NCI-H510A (cell line): ENCODE measurements around the gene SEL1L.
"Not testable (repeated sequence)": the region's sequence is repeated elsewhere in the genome, so short reads cannot be mapped to it uniquely, and the experiment has no call there.

ENCODE experiments used
- DNase-seq: peaks from one replicate; lab custom pipeline; 2025; lab: John Stamatoyannopoulos, UW

Gene SEL1L

DNA sequence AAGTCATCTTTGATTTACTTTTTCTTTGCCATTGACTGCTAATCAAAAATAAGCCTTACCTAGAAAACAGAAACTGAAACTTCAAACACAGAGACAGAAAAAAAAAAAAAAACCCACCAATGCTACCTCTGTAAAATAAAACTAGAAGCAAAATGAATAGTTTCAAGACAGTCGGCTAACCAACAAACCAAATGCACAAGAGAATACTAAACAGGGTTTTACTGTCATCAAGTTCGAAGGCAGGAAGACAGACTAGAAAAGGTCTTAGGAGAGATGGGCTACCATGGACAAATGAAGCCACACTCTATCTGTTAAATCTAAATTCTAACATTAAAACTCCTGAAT is 59.5 kb downstream of the SEL1L start:
- no peak for DNase-seq

DNA sequence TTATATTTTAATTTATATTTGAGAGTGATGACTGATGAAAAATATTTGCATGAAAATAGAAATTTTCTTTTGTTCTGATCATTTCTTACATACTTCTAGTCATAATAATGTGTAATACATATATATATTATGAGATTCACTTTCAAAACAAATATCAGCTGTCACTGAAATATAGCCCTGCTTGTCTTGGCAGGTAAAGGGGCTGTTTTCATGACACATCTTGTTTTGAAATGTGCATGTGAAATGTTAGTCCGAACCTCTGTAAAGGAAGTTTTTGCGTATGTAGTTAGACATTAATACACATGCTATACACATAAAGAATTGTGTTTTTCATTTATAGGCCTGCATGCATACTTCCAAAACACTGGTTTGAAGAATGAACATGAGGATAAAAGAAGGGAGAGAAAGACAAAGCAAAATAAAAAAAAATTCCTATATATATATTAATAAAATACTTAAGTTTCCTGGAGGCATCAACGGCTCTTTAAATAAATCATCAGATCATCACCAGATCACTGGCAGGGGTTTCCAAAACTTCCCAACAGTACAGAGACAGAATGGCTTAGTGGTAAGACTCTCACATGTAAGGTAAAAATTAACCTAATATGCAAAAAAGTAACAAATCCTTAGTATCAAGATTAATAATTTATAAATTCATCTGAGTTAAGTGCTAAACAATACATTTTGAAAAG is 60.1 kb downstream of the SEL1L start:
- no peak for DNase-seq

DNA sequence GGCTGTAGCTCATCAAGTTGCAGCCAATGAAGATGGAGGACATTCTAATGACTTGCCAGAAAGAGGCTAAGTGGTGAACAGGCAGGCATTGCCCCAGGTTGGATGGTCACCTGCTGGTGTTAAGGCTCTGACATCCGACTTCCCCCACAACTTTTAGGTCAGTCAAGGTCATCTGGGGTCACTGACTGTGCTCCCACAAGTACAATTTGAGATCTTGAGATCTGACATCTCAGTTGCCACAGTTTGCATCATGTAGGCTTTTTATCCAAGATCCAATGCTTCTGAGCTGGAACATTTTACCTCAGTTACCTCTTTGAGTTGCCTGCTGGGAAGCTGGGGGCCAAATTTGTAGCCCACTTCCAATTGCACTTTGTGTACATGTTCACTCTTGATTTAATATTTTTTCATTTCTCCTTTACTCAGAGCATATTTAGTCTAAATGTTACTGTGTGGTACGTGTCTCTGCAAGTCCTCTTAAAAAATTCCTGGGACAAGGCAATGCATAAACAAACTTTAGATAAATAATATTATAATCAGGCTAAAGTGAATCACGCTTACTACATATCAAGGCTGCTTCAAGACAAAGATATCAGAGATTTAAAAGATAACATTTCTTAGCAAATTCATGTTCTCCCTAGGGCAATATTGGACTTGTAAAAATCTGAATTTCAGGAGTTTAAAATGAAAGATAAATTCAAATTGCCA is 61.4 kb downstream of the SEL1L start:
- DNase-seq, result no peak

DNA sequence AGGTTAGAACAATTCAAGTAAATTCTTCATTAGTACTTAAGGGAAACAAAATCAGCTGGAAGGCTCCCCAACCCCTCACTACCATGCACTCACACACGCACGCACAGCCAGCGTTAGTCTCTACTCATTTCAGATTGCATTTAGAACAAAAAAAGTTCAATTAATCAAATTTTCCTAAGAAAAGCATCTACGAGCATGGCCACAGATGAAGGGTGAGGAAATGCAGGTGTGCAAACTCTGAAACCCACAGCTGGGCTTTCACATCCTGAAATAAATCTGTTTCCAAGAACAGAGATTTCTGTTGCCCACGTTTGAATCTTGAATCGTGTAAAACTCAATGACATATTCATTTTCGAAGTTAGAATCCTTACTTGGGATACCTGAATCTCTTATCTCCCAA is 62.6 kb downstream of the SEL1L start:
- no peak for DNase-seq

DNA sequence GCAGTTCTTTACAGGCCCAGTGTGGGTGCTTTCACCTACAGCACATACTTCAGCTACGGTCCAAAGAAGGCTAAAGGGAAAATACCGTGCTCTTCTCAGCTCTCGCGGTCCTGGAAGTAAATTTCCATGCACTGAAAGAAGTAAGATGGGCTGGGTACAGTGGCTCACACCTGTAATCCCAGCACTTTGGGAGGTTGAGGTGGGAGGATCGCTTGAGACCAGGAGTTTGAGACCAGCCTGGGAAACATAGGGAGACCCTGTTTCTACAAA is 63.2 kb downstream of the SEL1L start:
- DNase-seq, result not testable (repeated sequence)

DNA sequence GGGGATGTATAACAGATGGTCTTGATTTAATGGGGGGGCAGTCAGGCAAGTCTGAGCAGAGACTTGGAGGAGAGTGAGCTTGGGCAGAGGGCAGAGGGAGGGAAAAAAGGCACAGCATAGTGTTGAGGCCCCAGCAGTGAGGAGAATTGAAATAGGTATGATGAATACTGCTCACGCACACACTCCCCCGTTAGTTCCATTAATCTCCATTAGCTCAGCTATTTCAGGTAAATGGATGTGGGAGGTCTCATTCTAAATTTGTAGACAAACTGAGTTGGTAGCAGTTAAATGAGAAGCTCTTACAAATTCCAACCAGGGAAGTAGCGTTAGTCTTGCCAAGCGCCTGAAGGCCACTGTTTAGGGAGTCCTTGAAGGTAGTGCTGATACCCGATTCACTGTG is 66.8 kb downstream of the SEL1L start:
- DNase-seq, result no peak

DNA sequence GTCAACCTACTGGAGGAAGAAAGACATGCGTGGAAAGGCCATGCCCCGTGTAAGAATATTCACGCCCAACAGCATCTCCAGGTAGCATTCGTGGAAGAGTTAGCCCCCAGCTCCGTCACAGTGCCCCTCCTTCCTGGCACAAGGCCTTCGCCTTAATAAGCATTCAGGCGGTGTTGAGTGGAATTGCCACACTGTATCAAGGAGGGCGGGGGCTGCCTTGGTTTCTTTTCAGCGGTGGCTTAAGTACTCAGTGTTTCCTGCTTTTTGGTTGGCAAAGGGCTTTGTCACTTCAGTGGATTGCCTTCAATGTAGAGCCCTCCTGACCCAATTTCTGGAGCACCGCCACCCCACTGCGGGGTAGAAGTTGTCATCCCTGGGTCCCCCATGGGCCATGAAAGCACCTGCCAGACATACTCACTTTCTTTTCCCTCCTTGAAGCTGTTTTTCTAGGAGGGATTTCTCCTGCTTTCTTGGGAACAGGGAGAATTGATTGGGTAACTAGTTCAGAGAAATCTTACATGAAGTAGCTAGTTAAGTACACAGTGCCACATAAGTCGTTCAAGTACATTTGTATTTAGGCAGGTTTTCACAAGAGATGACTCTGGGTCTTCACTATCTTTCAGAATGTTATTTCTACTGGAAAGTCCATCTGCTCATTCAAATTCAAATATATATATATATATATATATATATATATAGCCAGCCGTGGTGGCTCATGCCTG is 68.0 kb downstream of the SEL1L start:
- no peak for DNase-seq

DNA sequence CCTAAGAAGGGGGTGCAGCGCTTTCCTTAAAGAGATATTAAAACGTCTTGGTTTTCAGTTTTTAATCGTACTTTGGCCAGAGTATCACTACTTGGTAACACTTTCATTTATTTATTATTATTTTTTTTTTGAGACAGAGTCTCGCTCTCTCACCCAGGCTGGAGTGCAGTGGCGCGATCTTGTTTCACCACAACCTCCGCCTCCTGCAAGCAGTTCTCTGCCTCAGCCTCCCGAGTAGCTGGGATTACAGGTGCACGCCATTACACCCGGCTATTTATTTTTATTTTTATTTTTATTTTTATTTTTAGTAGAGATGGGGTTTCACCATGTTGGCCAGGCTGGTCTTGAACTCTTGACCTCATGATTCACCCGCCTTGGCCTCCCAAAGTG is 68.7 kb downstream of the SEL1L start:
- not testable (repeated sequence) for DNase-seq

DNA sequence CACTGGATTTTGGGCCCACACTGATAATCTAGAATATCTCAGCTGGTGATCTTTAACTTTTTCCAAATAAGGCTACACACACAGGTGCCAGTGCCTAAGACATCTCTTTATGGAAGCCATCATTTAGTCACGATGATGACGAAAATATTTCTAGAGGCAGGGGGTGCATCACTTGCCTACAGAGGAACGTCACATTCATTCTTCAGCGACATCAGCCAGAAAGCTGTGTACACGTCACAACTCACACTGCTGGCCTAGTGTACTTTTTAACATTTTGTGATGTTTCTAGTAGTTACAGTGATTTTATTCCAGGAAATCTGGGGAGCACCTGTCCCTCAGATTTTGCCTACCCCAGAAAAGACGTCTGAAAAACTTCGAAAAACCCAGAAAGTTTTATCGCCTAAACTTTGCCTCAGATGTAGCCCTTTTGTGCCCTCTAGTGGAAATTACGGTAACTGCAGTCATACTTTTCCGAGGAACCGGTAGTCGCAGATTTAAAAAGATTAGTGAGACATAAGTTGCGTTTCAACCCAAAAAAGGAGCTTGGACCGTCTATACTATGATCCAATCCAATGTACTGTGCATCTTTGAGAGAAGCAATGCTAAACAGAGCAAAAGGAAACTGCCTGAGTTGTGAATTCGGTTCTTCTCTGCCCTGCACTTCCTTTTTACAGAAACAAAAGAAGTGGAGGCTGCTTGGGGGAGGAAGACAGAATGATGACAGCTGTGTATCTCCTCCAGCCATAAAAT is 69.2 kb downstream of the SEL1L start:
- DNase-seq, result no peak

DNA sequence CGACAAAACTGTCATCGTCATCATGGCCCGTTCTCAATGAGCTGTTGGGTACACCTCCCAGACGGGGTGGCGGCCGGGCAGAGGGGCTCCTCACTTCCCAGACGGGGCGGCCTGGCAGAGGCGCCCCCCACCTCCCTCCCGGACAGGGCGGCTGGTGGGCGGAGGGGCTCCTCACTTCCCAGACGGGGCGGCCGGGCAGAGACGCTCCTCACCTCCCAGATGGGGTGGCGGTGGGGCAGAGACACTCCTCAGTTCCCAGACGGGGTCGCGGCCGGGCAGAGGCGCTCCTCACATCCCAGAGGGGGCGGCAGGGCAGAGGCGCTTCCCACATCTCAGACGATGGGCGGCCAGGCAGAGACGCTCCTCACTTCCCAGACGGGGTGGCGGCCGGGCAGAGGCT is 71.3 kb downstream of the SEL1L start:
- not testable (repeated sequence) for DNase-seq

DNA sequence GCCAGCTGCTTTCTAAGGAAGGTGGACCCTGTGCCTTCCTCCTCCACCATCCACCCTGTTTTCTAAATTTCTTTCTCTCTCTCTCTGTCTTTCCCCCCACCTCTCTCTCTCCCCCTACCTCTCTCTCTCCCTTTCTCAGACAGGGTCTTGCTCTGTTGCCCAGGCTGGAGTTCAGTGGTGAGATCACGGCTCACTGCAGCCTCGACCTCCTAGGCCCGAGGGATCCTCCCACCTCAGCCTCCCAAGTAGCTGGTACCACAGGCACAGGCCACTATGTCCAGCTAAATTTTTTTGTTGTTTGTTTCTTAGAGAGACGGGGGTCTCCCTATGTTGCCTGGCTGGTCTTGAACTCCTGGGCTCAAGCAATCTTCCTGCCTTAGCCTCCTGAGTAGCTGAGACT is 73.7 kb downstream of the SEL1L start:
- no peak for DNase-seq

DNA sequence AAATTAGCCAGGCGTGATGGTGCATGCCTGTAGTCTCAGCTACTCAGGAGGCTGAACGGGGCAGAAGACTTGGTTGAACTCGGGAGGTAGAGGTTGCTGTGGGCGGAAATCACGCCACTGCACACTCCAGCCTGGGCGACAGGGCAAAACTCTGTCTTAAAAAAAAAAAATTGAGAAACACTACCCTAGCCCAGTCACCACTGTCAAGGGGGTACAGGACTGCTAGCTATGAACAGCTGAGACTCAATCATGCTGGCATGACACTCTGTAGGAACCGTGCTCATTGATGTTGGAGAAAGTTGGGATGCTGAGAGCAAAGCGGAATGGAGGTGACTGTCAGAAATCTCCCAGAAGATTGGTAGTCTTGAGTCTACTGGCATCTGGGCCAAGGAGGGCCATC is 75.3 kb downstream of the SEL1L start:
- DNase-seq, result no peak

DNA sequence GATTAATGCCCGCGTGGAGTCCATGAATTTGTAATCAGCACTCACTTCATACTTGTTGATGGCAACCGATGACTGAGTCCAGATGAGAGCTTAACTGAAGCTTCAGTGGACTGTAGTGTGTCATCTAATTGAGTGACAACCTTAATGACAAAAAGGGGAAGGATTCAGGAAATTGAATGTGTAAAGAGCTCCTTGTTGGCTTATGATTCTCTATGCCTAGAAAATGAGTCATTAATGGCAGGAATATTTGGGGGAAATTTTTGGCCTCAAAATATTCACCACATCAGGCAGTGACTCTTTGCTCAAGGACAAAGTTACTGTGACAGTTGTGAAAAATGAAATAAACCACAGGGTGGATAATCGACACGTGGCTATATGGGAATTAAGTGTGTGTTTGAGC is 78.3 kb downstream of the SEL1L start:
- no peak for DNase-seq

DNA sequence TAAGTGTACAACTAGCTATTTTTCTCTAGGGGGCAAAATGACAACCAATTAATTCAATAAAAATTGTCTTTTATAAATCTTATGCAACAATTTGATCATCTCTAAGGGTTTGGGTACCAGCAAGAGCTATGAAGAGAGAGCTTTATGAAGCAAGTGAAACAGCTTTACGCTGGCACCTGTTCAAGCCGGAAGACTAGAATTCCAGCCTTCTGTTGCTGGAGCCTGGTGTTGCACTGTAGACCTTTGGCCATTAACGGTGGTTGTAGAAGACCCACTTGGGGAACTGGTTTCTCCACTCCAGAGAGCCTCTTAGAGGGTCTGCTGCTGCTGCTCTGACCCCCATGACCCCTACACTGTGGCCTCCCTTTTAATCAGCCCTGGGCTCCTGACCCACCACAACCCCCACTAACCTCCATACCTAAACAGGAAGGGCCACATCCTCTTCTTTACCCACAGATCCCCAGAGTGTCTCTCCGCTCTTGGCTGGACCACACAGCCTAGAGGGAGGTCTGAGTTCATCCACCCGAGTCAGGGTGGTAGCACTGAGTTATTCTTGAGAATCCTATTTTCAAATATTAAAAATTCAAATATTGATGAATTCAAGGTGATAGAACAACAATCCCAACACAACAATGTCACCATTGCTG is 79.0 kb downstream of the SEL1L start:
- DNase-seq, result no peak

DNA sequence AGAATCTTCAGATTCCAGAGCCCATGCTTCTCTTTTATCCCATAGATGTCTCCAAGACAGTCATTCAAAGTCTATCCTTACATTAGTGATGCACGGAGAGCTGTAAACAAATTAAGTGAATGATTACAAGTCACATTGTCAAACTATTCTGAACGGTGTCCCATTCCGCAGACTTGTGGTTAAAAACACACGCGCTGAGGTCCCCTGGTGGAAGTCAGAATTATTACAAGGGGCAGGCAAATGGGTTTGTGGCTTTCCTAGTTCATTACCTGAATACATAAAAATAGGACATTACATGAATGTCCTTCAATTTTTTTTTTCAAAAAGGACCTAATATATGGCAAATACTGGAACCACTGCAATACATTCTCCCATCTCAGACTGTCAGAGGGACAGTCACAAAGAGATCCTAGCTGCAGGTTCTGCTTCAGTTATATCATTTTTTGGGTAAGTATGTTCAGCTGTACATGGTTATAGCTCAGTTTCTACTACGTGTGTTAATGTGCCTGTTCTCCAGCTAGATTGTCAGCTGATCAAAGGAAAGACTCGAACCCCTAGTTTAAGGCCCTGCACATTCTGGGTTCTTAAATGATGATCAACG is 80.4 kb downstream of the SEL1L start:
- DNase-seq, result peak; percentile 8

DNA sequence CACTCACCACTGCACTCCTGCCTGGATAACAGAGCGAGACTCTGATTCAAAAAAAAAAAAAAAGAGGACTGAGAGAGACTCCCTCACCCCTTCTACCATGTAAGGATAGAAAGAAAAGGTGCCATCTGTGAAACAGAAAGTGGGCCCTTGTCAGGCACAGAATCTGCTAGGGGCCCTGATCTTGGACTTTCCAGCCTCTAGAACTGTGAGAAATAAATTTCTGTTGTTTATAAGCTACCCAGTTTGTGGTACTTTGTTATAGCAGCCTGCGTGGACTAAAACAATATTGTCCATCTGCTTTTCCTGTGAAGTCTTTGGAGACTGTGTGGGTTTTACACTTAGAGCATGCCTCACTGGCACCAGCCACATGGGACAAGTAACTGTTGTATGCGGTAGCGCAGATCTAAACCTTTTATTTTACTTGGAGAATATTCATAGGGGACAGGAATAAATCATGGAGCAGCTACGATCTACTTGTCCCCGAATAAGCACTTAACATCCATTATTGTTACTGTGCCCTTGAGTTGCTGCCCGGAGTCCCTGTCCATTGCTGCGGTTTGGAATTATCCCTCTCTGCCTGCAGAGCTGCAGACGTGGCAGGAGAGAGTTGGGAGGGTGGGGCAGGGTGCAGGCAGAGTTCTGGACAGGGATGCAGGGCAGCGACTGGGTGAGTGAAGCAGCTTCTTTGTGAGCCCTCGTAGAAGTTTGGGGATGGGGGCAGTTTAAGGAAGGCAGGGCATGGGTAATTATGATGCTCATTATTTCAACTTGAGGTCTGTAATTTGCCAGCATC is 81.1 kb downstream of the SEL1L start:
- no peak for DNase-seq

DNA sequence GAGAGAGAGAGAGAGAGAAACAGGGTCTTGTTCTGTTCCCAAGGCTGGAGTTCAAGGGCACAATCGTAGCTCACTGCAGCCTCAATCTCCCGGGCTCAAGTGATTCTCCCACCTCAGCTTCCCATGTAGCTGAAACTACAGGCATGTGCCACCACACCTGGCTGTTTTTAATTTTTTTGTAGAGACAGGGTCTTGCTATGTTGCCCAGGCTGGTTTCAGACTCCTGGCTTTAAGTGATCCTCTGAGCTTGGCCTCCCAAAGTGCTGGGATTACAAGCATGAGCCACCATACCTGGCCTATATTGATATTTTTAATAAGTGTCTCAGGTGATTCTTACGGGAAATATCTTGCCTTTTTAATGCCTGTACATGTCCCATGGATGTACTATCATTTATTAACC is 82.7 kb downstream of the SEL1L start:
- no peak for DNase-seq

DNA sequence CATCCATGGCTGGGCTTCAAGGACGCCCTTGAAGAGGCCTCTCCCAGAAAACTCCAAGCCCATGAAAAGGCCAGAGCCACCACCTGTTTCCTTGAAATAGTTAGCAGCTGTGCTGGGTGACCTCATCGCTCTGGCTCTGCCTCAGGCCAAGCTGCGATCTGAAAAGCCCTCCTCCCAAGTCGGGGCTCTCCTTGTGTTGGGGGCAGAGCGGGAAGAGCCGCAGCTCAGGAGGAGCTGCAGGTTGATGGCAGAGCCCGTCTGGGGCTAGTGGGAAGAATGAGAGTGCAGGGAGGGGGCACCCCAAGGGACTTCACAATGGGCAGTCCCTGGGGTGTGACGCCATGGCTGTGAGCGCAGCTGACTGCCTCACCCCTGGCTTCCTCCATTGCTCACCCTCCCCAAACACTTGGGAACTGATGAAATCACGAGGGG is 83.5 kb downstream of the SEL1L start:
- DNase-seq, result peak; percentile 83

DNA sequence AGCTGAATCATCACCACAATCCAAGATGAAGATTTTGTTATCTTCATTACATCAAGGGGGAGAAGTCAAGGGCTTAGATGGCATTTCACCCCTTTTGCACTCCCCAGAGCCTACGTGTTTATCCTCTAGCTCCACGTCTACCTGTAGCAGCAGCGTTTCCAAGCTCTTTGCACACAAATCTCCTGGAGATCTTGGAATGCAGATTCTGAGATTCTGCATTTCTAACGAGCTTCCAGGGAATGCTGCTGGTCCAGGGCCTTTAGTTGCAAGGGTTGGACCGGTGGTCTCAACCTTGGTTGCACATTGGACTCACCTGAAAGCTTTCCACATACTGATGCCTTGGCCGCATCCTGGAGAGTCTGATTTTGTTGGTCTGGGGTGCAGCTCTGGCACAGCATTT is 84.1 kb downstream of the SEL1L start:
- no peak for DNase-seq

DNA sequence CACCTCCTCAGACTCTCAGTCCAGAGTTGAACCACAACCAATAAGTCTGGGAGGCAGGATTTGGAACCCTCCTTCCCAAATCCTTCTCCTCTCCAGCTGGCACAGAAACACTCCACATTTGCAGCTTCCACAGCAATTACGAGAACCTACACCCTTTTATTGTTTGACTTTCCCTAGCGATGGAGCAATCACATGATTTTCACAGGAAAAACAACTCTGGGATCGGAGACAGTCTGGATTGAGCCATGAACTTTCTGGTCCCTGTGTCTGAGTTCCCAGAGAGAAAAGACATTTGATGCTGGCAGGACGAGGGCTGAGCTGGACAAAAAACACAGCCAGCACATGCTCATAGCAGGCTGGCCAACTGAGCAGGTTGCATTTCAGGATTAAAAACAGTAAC is 84.5 kb downstream of the SEL1L start:
- DNase-seq, result no peak
